ENCODE measurements around the gene ZNF740. TPM values are rescaled to one million over a fixed set of nuclear protein-coding genes. Genes with fewer than 3 reads are reported as not detected.
A peak's percentile ranks its signal among the peaks of the same experiment; 100 is the strongest.

ZNF740 gene
- total and polyA plus RNA-seq, 10 of the 15 experiments (the other 5 are each of a cell fraction or from before 2014, with no cell fraction given), result 1.4 to 33.6 (median 11.3) TPM

DNA sequence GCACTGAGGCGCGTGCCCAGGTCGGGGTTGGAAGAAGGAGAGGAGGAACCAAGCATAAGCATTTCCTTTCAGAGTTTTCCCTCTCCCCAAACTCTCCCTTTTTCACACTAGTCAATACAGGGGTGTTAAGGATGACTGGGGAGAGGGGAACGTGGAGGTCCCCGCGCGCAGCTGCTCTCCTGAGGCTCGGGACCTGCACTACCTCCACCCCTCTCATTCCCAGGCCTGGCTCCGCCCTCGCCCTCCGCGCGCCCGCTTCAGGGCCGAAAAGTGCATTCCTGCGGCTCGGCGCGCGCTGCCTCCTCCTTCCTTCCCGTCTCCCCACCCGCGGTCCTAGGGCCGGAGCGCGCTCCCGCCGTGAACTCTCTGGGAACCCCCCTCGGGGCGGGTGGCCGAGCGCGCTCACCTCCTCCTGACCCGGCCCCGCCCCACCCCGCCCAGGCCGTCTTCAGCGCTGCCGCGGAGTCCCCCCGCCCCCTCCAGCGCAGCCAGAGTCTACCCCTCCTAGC lies 40.2 kb downstream of the ZNF740 start (continued):
- TF ChIP-seq, protein P1, sequence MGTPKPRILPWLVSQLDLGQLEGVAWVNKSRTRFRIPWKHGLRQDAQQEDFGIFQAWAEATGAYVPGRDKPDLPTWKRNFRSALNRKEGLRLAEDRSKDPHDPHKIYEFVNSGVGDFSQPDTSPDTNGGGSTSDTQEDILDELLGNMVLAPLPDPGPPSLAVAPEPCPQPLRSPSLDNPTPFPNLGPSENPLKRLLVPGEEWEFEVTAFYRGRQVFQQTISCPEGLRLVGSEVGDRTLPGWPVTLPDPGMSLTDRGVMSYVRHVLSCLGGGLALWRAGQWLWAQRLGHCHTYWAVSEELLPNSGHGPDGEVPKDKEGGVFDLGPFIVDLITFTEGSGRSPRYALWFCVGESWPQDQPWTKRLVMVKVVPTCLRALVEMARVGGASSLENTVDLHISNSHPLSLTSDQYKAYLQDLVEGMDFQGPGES (IDR thresholded peaks at IDR 0.05), result no peak
- TF ChIP-seq DPF2 (IDR thresholded peaks at IDR 0.05), result peak; percentile 16
- TF ChIP-seq, protein P2, sequence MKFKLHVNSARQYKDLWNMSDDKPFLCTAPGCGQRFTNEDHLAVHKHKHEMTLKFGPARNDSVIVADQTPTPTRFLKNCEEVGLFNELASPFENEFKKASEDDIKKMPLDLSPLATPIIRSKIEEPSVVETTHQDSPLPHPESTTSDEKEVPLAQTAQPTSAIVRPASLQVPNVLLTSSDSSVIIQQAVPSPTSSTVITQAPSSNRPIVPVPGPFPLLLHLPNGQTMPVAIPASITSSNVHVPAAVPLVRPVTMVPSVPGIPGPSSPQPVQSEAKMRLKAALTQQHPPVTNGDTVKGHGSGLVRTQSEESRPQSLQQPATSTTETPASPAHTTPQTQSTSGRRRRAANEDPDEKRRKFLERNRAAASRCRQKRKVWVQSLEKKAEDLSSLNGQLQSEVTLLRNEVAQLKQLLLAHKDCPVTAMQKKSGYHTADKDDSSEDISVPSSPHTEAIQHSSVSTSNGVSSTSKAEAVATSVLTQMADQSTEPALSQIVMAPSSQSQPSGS (IDR thresholded peaks at IDR 0.05; ENCODE audit: low read length), result no peak
- TF ChIP-seq NR2F1 (conservative IDR thresholded peaks at IDR 0.05), result peak; percentile 32; the same call in 1 of the 2 replicates
- peak; percentile 25; the same call in 1 of the 2 replicates for TF ChIP-seq POLR2AphosphoS2 (IDR thresholded peaks at IDR 0.05; ENCODE audit: low read depth, low read length)
- TF ChIP-seq, protein P3, sequence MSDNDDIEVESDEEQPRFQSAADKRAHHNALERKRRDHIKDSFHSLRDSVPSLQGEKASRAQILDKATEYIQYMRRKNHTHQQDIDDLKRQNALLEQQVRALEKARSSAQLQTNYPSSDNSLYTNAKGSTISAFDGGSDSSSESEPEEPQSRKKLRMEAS (IDR thresholded peaks at IDR 0.05; ENCODE audit: low read depth, low read length), result no peak; the same call in 1 of the 2 replicates
- TF ChIP-seq, protein P4, sequence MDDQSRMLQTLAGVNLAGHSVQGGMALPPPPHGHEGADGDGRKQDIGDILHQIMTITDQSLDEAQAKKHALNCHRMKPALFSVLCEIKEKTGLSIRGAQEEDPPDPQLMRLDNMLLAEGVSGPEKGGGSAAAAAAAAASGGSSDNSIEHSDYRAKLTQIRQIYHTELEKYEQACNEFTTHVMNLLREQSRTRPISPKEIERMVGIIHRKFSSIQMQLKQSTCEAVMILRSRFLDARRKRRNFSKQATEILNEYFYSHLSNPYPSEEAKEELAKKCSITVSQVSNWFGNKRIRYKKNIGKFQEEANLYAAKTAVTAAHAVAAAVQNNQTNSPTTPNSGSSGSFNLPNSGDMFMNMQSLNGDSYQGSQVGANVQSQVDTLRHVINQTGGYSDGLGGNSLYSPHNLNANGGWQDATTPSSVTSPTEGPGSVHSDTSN (IDR thresholded peaks at IDR 0.05; ENCODE audit: insufficient replicate concordance, low read depth, low read length), result no peak
- no peak for TF ChIP-seq POLR2AphosphoS5 (IDR thresholded peaks at IDR 0.05; ENCODE audit: low read length)
- no peak for TF ChIP-seq HCFC1 (IDR thresholded peaks at IDR 0.05; ENCODE audit: low read length)
- no peak for TF ChIP-seq ZNF622 (IDR thresholded peaks at IDR 0.05)
- TF ChIP-seq NR2C1 (IDR thresholded peaks at IDR 0.05), result no peak
- TF ChIP-seq, protein P5, sequence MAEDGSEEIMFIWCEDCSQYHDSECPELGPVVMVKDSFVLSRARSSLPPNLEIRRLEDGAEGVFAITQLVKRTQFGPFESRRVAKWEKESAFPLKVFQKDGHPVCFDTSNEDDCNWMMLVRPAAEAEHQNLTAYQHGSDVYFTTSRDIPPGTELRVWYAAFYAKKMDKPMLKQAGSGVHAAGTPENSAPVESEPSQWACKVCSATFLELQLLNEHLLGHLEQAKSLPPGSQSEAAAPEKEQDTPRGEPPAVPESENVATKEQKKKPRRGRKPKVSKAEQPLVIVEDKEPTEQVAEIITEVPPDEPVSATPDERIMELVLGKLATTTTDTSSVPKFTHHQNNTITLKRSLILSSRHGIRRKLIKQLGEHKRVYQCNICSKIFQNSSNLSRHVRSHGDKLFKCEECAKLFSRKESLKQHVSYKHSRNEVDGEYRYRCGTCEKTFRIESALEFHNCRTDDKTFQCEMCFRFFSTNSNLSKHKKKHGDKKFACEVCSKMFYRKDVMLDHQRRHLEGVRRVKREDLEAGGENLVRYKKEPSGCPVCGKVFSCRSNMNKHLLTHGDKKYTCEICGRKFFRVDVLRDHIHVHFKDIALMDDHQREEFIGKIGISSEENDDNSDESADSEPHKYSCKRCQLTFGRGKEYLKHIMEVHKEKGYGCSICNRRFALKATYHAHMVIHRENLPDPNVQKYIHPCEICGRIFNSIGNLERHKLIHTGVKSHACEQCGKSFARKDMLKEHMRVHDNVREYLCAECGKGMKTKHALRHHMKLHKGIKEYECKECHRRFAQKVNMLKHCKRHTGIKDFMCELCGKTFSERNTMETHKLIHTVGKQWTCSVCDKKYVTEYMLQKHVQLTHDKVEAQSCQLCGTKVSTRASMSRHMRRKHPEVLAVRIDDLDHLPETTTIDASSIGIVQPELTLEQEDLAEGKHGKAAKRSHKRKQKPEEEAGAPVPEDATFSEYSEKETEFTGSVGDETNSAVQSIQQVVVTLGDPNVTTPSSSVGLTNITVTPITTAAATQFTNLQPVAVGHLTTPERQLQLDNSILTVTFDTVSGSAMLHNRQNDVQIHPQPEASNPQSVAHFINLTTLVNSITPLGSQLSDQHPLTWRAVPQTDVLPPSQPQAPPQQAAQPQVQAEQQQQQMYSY (CRISPR knock-in tag; IDR thresholded peaks at IDR 0.05), result no peak
- no peak for TF ChIP-seq SREBF1 (IDR thresholded peaks at IDR 0.05; ENCODE audit: low read length)
- TF ChIP-seq GATAD2B (conservative IDR thresholded peaks at IDR 0.05; ENCODE audit: low read depth), result peak; percentile 22
- no peak for TF ChIP-seq TBL1XR1 (IDR thresholded peaks at IDR 0.05; ENCODE audit: low read depth, low read length)
- no peak for TF ChIP-seq SMAD5 (IDR thresholded peaks at IDR 0.05; ENCODE audit: low read depth)
- TF ChIP-seq, protein P6, sequence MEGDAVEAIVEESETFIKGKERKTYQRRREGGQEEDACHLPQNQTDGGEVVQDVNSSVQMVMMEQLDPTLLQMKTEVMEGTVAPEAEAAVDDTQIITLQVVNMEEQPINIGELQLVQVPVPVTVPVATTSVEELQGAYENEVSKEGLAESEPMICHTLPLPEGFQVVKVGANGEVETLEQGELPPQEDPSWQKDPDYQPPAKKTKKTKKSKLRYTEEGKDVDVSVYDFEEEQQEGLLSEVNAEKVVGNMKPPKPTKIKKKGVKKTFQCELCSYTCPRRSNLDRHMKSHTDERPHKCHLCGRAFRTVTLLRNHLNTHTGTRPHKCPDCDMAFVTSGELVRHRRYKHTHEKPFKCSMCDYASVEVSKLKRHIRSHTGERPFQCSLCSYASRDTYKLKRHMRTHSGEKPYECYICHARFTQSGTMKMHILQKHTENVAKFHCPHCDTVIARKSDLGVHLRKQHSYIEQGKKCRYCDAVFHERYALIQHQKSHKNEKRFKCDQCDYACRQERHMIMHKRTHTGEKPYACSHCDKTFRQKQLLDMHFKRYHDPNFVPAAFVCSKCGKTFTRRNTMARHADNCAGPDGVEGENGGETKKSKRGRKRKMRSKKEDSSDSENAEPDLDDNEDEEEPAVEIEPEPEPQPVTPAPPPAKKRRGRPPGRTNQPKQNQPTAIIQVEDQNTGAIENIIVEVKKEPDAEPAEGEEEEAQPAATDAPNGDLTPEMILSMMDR (IDR thresholded peaks at IDR 0.05 in 2 of 3, conservative IDR thresholded peaks at IDR 0.05 in 1 of 3; ENCODE audit: control insufficient read depth in 2 of 3, extremely low read depth in 1 of 3, insufficient read depth in 1 of 3, low read depth in 3 of 3, low read length in 3 of 3), result no peak

Measured in GM12878 (cell line).